ENCODE data around the gene VAMP1. TPM values are rescaled to one million over a fixed set of nuclear protein-coding genes. Genes with fewer than 3 reads are reported as not detected.
"Not testable (repeated sequence)": the region's sequence is repeated elsewhere in the genome, so short reads cannot be mapped to it uniquely, and the experiment has no call there.

Gene VAMP1
- total RNA-seq, 1 donor from 2014 or later, result 5.7 TPM

GRCh38 chr12:6451348-6452244 is 18.9 kb downstream of the VAMP1 start, which contains the start of gene TAPBPL:
Gene TAPBPL (plus strand): TSS chr12:6452042. CDS start chr12:6452249, 207 bp downstream.
- peak; percentile 39 for DNase-seq (ENCODE audit: low read depth, low spot score)

- DNase-seq (ENCODE audit: low read depth, low spot score), result no peak
Observed at GRCh38 chr12:6450869-6451347, 19.6 kb downstream of the VAMP1 start.

DNA sequence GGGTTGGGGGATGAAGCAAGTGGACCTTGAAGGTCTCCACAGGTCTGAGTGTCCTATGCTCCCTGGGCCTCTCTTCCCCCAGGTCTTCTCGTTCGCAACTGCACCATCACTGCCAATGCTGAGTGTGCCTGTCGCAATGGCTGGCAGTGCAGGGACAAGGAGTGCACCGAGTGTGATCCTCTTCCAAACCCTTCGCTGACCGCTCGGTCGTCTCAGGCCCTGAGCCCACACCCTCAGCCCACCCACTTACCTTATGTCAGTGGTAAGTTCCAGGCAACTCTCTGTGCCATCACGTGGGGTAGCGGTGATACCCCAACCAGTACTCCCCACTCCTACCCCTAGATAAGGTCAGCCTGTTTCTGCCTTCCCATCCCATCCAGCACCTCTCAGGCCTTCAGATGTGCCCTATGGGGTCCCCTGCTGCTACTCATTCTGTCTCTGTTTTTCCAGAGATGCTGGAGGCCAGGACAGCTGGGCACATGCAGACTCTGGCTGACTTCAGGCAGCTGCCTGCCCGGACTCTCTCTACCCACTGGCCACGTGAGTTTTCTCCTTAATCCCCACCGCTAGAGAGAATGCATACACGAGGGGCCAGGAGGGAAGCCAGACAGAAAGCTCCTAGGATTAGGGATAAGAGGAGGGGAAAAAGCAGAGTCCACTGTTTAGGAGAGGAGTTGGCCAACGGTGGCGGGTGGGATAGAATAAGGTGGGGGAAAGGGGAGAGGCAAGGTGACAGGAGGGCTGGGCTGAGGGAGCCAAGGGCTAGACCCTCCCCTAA is 20.2 kb downstream of the VAMP1 start:
- no peak for DNase-seq (ENCODE audit: low read depth, low spot score)

DNA sequence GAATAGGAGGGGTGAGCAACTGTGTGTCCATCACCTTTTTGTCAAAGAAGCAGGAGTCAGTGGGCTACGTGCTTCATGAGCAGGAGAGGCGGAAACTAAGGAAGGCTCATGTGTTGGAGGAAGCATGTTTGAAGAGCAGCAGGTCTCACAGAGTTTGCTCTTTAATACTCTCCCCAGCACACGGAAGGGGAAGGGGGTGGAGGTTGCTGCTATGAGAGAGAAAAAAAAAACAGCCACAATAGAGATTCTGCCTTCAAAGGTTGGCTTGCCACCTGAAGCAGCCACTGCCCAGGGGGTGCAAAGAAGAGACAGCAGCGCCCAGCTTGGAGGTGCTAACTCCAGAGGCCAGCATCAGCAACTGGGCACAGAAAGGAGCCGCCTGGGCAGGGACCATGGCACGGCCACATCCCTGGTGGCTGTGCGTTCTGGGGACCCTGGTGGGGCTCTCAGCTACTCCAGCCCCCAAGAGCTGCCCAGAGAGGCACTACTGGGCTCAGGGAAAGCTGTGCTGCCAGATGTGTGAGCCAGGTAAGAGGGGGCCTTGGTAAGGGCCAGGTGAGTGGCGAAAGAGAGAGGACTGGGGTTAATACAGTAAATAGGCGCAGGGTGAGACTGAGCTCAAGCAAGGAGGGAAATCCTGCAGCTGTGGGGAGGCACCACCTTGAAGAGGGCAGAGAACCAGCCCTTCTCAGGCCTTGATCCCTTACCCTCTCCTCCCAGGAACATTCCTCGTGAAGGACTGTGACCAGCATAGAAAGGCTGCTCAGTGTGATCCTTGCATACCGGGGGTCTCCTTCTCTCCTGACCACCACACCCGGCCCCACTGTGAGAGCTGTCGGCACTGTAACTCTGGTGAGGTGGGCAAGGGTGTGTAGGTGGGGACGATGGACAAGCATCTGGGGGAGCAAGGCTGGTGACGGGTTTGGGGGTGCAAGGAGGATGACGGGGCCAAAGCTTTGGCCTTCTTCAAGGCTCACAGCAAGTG is 25.5 kb downstream of the VAMP1 start, which contains the start of gene CD27:
CD27 (plus strand) TSS at position 252 of the 985 bp plus-strand sequence; CDS start at position 393, 141 bp downstream.
- DNase-seq (ENCODE audit: low read depth, low spot score), result no peak

DNA sequence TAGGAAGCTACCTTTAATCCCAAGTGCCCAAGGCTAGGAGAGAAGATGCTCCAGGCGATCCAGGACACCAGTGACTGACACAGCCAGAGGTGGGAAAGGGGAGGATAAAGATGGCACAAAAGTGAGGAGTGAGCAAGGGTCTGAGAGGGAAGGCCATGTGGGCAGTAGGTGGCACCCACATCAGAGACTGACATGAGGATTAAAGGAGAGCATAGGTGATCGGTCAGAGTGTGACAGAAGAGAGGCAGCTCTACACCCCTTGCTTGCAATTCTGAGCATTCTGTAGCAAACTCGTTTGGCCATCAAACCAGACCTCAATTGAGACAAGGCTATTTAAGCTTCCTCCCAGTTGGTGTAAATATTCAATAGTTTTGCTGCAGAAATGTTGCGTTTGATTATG is 26.4 kb downstream of the VAMP1 start:
- no peak for DNase-seq (ENCODE audit: low read depth, low spot score)

- no peak for DNase-seq (ENCODE audit: low read depth, low spot score)
Observed at GRCh38 chr12:6443361-6443983, 27.0 kb downstream of the VAMP1 start.

- DNase-seq (ENCODE audit: low read depth, low spot score), result no peak
Observed at GRCh38 chr12:6442836-6443235, 27.6 kb downstream of the VAMP1 start.

GRCh38 chr12:6440391-6440790 is 30.1 kb downstream of the VAMP1 start:
- no peak for DNase-seq (ENCODE audit: low read depth, low spot score)

DNA sequence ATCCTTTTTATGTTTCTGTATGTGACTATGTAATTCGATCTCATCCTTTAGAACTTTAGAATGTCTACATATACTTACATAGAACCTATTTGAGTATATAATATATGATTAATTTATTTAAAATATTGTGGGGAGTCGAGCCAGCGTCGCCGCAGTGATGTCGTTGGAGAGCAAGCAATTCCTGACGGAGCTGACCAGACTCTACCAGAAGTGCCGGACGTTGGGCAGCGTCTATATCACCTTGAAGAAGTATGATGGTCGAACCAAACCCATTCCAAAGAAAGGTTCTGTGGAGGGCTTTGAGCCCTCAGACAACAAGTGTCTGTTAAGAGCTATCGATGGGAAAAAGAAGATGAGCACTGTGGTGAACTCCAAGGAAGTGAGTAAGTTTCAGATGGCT is 32.1 kb downstream of the VAMP1 start:
- no peak for DNase-seq (ENCODE audit: low read depth, low spot score)

GRCh38 chr12:6437586-6437985 is 32.9 kb downstream of the VAMP1 start:
- no peak for DNase-seq (ENCODE audit: low read depth, low spot score)

DNA sequence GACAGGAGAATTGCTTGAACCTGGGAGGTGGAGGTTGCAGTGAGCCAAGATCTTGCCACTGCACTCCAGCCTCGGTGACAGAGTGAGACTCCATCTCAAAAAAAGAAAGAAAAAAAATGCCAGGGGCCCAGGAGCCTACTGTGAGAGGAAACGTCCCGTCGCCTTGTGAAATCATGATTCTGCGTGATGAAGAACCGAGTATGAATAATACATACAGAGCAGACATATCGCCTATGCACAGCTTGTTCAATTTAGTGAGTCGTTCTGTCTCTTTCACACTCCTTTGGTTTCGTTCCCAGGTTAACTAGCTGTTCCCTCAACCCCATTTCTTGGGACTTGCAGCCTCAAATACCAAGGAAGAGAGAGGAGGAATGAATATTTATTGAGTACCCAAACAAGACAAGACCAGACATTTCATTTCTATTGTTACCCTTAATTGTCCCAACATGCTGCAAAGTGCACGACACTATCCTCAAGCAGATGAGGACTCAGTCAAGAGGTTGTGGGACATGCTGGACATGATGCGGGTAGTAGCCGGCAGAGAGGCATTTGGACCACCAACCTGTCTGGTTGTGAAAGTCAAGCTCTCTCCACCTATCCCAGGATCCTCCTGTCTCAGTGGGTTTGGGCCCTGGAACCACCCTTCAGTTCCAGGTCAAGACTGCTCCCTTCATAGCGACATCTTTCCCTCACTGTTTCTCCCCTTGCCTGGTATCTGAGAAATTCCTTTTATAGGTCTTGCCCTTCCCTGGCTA is 34.3 kb downstream of the VAMP1 start:
- no peak for DNase-seq (ENCODE audit: low read depth, low spot score)

DNA sequence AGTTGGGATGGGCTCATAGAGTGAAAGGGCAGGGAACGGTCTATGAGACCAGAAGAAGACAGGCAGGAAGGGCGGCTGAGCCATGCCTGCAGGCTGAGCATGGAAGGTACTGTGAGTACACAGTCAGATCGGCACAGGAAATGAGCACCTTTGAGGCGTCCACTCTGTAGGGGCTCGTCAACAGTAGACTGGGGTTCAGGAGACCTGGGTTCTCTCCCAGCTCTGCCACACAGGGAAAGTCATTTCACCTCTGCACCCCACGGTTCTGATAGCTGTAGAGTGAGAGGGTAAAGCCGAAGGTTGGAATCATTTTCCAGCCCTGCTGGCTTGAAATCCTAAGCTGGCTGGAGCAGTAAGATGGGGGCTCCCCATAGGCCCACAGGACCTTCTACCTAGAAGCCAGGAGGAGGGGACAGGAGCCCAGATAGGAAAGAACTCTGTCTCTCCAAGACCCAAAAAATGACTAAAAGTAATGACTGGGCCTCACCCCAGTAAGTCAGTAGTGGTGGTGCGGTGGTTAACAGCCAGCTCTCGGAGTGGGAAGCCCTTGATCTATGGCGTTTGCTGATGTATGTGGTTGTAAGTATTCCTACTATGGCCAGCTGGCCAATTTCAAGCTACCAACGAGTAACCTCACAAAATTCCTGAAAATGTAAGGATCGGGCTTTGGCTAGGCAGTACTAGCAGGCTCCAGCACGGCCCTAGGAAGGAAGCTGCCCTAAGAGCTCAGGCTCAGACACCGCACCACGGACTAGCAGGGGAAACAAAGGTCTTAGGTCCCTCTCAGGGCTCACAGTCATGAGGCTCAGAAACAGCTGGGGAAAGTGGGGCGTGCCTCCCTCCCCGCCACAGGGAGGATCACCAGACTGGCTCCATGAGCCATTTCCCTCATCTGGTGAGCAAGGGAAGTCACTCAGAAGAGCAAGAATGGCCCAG is 36.0 kb downstream of the VAMP1 start:
- DNase-seq (ENCODE audit: low read depth, low spot score), result no peak

GRCh38 chr12:6432991-6433390 is 37.5 kb downstream of the VAMP1 start:
- no peak for DNase-seq (ENCODE audit: low read depth, low spot score)

GRCh38 chr12:6430124-6430989 is 40.1 kb downstream of the VAMP1 start:
- DNase-seq (ENCODE audit: low read depth, low spot score), result peak; percentile 94

DNA sequence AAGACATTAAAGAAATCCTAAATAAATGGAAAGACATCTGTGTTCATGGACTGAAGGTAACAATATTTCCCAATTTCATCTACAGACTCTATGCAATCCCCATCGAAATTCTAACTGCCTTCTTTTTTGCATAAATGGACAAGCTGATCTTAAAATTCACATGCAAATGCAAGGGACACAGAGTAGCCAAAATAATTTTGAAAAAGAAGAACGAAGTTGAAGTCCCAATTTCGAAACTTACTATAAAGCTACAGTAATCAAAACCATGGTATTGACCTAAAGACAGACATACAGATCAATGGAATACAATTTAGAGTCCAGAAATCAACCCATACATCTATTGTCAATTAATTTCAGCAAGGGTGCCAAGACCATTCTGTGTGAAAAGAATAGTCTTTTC is 42.2 kb downstream of the VAMP1 start:
- DNase-seq (ENCODE audit: low read depth, low spot score), result no peak

GRCh38 chr12:6427796-6428195 is 42.7 kb downstream of the VAMP1 start:
- DNase-seq (ENCODE audit: low read depth, low spot score), result not testable (repeated sequence)

- DNase-seq (ENCODE audit: low read depth, low spot score), result no peak
Observed at GRCh38 chr12:6426882-6427671, 43.4 kb downstream of the VAMP1 start.

Data from pulmonary artery endothelial cell (primary cell).